ENCODE results near the gene DISP3.

DNA sequence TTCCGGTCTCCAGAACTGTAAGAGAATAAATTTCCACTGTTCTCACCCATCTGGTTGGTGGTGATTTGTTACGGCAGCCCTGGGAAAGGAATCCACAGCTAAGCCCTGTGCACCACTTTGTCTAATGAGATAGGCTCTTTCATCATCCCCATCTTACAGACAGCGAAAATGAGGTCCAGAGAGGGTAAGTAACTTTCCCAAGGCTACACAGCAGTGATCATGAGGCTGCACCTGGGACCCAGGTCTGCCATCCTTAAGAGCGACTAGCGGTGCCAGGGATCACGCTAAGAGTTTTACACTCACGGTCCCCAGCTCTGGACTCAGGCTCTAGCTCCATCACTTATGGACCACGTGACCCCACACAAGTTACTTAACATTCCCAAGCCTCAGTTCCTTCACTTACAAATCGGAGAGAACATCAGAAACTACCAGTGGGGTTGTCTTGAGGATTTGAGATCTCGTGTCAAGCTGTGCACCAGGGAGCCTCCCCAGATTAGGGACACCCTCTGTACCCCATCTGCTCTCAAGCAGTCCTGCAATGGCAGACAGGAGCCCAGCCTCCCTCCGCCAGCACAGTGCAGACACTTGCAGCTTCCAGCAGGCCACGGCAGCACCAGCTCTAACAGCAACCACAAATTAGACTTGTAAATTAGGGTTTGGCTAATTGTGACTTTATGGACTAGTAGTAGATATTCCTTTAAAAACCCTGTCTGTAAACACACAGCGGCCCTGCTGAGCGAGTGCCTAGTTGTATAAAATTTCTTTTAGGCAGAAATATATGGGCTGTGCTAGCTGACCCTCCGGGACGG is 87.3 kb downstream of the DISP3 start:
- TF ChIP-seq, protein P1, sequence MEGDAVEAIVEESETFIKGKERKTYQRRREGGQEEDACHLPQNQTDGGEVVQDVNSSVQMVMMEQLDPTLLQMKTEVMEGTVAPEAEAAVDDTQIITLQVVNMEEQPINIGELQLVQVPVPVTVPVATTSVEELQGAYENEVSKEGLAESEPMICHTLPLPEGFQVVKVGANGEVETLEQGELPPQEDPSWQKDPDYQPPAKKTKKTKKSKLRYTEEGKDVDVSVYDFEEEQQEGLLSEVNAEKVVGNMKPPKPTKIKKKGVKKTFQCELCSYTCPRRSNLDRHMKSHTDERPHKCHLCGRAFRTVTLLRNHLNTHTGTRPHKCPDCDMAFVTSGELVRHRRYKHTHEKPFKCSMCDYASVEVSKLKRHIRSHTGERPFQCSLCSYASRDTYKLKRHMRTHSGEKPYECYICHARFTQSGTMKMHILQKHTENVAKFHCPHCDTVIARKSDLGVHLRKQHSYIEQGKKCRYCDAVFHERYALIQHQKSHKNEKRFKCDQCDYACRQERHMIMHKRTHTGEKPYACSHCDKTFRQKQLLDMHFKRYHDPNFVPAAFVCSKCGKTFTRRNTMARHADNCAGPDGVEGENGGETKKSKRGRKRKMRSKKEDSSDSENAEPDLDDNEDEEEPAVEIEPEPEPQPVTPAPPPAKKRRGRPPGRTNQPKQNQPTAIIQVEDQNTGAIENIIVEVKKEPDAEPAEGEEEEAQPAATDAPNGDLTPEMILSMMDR (IDR thresholded peaks at IDR 0.05 in 8 of 11, conservative IDR thresholded peaks at IDR 0.05 in 3 of 11): no peak
- no peak for TF ChIP-seq POLR2A (IDR thresholded peaks at IDR 0.05)

All from spleen (tissue), 7 donors.